Stimulated activated CD4-positive, alpha-beta T cell treated with anti-CD3 and anti-CD28 coated beads, Interleukin-4, amount 100 ng/mL, for 24 hours (primary cell): ENCODE measurements around the gene MYO15B.
A peak's percentile ranks its signal among the peaks of the same experiment; 100 is the strongest.

Experiments used
- DNase-seq: peaks from one replicate; pipeline ENCODE4 v3.0.0-alpha.2; 2020

The MYO15B gene

DNA sequence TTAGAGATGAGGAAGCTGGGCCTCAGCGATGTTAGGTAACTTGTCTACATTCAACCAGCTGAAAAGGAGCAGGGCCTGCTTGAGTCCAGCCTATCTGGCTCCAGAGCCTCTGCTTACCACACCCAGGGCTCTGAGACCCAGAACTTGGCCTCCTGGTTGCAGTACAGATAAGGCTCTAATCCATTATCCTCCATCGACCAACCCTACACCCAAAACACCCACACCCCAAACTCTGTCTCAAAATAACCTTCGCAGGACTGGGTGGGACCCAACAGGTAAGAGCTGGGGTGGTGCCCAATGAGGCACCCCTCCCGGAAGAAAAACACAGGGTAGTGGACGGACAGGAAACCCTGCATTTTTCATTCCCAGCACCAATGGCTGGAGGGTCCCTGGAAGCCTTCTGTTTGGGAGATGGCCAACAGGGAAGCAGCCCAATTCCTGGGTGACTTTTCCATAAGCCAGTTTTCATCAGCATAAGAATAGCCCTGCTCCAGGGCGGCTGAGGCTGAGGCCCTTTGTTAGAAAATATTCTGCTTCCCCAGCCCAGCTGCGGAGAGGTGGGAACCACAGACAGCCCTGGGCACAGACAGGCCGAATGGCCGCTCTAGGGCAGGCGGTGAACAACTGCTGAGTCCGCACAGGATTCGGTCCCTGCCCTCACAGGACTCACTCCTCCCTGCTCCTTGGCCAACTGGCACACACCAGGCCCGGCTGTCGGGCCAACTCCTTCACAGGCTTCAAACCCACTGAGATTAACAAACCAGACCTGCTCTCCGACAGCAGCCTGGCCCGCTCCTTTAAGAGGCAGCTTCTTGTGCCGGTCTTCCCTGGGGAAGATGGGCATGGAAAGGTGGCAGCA, 55.4 kb downstream of the MYO15B start:
- DNase-seq, result no peak

DNA sequence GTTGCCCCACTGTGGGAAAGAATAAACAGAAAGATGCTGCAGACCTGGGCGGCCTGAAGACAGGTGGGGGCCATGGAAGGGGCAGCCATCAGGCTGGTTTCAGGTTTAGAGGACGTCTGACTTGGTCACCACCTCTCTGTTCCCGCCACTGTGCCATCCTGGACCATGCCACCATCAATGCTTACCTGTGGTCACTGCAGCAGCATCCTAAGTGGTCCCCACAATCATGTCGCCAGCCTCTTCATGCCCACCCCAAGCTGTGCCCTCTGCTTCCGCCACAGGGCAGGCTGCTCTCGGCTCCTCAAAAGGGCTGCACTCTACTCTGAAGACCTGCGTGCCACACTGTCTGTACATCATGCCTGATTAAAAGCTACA, 56.0 kb downstream of the MYO15B start:
- no peak for DNase-seq

DNA sequence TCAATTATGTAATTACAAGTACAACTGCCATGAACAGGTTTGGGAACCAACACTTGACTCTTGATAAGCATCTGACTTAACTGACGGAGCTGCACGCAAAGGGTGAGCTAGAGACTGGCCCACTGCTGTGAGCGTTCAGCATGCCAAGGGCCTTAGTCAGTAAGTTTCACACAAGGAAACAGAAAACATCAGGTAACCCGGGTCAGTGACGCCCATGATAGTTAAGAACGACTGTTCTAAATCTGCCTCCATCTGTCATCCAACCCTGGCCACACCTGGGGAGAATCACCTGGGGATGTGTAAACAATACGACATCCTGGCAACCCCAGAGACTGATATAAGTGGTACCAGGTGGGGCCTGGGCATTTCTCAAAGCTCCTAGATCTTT, 57.9 kb downstream of the MYO15B start:
- no peak for DNase-seq

DNA sequence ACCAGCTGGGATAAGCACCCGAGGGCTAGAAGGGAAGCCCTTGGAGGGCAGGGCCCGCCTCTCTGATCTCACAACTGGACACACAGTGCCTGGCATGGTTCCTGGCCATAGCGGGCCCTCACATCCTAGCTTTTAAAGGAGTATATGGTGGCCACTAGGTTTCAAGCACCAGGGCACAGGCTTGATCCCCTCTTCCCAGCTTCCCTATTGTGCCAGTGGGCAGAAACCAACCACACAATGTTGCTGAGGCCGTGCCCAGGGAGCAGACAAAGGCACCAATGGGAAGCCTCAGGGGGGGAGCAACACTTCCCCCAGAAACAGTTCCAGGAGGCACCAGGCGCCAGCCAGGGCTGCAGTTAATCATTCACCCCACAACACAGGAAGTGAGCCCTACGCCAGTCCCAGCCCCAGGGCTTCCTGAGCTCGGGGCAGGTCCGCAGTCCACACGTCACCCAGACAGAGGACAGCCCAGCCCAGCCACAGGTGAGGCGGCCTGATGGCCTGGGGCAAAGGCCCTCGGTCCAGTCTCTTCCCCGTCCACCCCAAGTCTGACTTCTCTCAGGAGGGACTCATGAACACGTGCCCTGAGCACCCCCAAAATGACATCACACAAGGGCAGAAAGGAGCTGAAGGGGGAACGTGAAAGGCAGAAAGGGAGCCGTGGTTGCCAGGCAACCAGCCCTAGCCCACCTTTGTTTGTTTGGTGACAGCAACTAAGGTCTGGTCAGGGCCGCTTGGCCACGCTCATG, 58.5 kb downstream of the MYO15B start:
- DNase-seq, result no peak

DNA sequence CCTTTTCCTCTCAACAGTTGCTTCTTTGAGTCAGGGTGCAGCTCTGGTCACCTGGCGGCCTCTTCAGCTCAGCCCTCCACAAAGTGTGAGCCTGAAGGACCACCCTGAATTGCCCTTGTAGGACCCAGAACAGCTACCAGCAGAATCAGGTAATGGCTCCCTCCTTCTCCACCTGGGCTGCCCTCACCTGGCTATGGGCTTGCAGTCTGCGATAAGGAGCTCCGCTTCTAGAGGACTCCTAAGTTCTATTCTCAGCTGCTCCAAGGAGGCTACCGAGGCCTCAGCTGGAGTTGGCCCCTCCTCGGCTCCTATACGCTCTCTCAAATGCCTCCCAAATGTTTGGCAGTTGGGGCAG, 59.0 kb downstream of the MYO15B start:
- DNase-seq, result no peak

DNA sequence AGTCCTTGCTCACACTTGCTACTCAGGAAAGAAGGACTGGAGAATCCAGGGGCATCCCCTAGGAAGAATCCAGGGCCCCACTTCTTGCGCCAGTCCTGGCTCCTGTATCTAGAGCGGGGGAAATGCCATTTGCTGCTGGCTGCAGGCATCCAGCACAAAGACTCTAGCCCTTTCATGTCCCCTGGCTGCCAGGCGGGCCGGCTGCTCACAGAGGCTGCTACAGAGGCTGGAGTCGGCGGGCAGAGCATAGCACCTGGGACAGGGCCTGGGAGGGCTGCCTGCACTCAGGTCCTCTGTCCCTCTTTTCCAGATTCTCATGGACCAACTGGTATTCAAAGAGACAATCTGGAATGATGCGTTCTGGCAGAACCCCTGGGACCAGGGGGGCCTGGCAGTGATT, 59.5 kb downstream of the MYO15B start:
- no peak for DNase-seq

DNA sequence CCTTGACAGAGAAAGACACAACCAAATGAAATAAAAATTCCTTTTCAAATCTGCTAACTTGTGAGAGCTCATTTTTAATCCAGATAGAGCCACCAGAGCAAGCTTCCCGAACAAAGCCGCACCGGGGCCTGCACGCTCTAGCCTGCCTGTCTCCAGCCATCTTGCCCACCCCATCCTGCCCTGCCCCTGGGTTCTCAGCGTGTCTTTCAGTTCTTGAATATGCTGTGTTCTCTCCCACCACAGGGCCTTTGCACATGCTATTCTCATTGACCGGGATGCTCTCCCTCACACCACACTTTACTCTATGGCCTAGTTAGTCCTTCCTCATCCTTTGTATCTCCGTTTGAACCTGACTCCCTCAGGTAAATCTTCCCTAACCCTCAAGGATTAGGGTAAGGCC, 60.3 kb downstream of the MYO15B start:
- no peak for DNase-seq

DNA sequence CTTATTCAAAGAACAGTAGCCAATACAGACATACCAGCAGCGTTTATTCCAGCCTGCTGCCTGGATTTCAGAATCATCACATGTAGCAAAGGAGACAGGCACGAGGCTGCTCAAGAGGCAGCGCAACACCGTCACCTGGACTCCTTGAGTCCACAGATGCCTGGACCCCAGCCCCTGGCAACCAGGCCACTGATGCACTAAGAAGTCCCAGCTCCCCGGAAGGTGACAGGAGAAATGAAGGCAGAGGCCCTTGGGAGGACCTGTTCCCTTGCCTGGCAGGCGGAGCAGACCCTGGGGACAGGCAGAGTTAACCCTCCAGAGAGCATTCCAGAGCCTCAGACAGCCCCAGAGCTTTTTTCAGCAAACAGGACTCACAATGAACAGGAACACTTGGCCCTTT, 62.1 kb downstream of the MYO15B start:
- no peak for DNase-seq

DNA sequence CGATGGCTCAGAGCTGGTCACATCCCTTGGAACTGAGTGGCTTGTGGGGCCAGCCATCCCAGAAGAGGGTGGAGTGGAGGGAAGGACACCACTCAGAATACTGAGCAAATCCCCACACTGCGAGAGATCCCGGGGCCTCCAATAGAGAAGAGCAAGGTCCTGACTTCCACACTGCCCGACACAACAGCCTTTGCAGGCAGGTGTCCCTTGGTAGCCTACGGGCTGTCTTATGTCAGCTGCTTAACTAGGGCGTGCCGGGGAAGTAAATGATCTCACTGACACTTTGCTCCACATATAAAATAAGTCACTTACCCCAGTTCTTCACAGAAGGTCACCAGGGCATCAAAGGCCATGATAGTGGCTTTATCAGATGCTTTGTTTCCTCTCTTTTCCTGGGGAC, 63.3 kb downstream of the MYO15B start:
- DNase-seq, result no peak

DNA sequence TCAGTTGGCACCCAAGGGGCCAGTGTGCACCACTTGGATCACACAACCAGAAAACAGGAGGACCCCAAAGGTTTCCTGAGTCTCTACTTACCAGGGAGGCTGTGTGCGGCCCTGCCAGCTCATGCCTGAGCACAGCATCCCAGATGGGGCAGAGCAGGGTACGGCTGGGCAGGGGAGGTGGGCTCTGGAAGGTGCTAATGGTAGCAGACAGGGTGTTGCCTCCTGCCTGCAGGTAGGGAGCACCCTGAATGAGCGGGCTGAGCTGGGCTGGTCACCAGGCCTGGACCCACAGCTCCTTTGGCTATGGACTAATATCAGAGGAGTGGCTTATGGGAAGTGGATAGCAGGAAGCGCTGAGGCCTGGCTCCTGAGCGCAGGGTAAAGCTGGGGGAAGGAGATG, 64.7 kb downstream of the MYO15B start:
- DNase-seq, result no peak

DNA sequence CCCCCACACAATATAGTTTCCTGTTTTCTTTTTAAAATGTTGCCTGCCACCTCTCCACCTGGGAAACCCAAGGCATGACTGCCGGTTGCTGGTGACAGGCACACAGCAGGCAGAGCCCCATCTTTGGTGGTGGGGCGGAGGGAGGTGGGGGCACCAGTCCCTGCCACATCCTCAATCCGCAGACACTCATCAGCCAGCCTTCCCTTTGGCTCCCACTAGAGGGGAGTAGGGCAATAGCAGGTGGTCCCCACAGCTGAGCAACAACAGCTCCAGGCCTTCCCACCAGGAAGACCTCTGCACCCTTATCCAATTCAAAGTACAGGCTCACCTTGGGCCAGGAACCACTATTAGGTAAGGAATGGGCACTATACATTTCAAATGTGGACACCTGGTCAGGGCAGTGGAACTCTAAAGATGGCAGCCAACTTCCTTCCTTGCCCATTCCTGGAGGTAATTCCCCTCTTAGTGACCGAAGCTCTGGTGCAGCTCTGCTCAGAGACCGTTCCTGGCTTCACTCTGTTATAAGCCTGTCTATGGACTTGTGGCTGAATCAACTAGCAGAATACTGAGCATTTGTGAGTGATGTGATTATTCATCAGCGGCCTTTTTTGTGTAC, 65.4 kb downstream of the MYO15B start:
- DNase-seq, result peak; percentile 8

DNA sequence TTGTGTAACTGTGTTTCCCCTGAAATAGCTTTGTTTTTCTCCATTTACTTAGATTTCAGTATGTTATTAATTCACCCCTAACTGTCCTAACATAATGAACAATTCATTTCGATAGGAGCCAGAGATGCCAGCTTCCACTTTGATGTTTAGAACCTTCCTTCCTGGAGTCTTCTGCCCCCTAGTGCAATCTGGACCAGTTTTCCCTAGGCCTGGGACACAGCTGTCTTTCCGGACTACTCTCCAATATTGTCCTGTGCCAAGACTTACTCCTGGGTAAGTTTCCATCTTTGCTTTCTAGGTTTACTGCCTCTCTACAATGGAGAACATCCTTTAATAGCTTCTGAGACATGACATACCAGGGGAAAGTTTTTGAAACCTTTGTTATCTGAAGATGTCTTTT, 66.6 kb downstream of the MYO15B start:
- no peak for DNase-seq

DNA sequence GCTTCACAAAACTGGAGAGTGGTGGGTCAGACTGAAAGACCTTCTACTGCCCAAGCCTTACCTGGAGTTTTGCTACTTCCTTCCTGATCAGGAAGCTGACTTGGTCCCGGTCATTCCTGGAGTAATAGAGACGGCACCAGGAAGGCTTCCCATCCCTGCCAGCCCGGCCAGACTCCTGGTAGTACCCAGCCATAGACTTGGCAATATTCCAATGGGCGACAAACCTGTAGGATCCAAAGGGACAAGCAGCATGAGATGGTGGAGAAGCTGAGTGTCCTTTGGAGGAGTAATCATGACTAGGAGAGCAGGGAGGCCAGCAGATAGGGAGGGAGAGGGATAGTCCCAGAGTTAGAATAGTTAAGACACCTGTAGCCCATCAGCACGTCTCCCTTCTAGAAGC, 70.6 kb downstream of the MYO15B start:
- DNase-seq, result no peak

DNA sequence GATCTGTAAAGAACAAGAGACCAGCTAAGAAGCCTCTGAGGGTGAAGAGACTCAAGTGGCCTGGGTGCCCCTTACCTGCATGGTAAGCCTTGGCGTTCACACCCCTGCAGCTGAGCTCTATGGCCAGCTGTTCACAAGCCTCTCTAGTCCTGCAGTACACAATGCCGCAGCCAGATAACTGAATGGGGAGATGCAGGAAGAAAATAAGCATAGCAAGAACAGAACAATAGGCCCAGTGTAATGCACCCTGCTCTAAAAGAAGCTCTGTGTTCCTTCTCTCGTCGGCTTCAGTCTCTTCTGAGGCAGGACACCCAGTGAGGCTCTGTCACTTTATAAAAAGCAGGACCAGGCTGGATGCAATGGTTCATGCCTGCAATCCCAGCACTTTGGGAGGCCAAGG, 73.9 kb downstream of the MYO15B start:
- no peak for DNase-seq

DNA sequence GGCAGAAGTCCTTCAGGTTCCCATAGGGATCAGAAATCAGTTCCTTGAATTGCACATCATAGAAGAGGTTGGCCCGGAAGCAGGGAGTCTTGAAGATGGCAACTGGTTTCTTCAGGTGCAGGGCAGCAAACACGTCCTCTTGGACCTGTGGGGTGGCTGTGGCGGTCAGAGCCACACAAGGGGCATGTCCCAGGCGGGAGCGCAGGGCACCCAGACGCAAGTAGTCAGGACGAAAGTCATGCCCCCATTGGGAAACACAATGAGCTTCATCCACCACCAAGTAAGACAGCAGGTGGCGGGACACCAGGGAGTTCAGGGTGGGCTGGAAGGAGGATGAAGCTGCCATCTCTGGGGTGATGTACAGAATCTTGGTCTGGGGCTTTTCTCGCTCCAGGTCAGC, 74.9 kb downstream of the MYO15B start:
- DNase-seq, result no peak

DNA sequence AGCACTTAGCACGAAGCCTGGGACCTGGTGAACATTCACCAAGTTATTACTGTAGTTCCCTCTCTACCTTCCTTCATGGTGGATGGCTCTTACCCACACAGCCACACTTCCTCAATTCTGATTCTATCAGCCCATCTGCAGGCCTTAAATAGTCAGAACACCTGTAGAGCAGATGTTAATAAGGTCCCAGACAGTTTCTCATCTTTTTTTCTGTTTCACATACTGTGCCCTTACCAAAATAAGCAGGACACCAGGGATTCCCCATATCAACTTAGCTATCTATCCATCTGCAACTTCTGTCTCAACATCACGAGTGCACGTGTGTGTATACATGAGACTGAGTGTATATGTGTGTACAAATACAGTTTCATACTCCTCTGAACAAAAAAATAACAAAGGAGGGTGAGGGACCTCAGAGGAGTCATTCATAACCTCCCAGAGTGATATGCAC, 76.5 kb downstream of the MYO15B start:
- no peak for DNase-seq

DNA sequence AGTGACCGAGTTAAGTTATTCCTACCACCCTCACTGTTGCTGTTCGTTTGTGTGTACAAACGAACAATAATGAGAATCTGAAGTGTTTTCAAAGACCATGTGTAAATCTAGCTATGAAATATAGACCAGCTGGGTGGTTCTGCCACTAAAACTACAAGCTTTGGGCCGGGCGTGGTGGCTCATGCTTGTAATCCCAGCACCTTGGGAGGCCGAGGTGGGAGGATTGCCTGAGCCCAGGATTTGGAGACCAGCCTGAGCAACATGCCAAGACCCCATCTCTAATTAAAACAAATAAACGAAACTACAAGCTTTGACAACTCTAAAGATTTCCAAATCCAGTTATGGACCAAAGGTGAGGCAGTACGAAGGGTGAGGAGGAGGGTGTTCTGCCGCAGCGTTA, 78.4 kb downstream of the MYO15B start:
- DNase-seq, result no peak

DNA sequence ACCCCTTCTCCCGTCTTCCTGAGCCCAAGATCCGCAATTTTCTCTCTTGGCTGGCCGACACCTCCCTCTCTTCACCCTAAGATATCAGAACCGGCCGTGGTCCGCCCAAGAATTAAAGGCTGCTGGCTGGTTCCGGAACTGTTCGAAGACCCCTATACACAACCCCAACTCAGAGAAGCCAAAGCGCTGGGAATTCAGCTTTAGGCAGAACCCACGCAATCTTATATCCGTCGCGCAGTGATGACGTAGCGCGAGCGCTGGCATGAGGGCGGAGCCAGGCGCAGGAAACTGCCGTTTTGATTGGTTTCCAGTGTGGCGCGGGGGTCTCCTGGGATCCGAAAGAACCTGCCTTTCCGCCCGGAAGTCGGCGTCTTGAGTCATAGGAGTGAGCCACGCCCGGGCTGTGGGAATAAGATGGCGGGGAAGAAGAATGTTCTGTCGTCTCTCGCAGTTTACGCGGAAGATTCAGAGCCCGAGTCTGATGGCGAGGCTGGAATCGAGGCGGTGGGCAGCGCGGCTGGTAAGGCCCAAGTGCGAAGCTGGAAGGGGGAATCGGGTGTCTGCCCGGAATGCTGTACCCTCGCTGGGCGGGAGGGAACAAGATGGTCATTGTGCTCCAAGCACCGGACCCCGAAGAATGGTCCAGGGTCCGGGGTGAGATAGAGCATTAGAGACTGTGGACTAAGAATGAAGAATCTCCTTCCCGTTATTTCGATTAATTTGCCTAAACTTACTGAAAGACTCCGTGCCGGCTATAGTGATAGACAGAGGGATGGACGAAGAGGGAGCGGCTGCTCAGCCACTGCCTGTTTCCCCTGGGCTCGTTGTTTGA, 79.6 kb downstream of the MYO15B start, which contains the start of the genes RECQL5 and SAP30BP:
Gene RECQL5, minus strand, starts transcription at position 196 of the 832 bp plus-strand sequence. CDS start 597 bp downstream, outside the sequence.
Gene SAP30BP, plus strand, starts transcription at position 380 of the 832 bp plus-strand sequence. Its CDS starts 35 bp downstream, at position 415.
- peak; percentile 99 for DNase-seq

DNA sequence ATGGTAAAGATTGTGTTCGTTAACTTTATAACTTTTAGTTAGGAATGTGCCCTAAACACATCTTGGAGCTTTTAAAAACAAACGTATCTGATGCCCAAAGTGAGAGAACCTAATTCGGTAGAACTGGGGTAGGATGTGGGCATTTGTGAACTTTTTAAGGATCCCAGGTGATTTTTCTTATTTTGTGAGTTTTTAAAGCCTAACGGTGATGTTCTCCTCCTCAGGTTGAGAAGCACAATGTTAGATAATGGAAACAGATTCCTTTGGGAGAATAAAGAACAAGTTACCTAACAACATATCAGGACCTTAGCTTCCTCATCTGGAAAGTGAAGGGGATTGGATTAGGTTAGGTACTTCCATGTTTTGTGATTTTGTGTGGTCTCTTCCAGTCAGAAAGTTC, 80.2 kb downstream of the MYO15B start:
- DNase-seq, result no peak

DNA sequence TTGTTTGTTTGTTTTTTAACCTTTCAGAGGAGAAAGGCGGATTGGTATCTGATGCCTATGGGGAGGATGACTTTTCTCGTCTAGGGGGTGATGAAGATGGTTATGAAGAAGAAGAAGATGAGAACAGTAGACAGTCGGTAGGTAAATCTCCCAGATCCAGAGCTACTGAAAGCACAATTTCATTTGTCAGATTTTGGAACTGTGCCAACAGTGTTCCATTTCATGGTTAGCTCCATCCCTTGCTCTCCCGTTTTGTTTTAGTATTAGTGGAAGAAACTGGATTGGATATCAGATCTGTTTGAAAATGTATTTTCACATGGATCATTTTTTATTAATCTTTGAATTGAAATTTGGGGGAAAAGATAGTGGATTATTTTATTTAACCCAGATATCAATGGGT, 80.9 kb downstream of the MYO15B start:
- no peak for DNase-seq

DNA sequence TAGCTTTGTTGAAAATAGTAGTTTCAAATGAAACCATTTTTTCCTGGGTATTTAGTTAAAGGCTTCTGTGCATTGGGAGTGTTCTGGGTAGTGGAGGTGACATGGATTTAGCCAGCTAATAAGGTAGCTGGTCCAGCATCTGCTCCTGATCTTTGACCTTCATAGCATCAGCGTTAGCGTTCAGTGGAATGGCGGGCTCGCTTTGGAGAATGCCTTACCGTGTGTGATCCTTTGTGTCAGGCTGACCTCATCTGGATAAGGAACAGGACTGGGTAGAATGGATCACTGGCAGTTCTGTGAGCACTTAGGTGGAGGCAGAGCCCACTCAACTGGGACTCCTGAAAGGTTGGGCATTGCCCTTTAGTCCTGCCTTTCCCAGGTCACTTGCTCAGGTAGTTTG, 83.3 kb downstream of the MYO15B start:
- DNase-seq, result no peak

DNA sequence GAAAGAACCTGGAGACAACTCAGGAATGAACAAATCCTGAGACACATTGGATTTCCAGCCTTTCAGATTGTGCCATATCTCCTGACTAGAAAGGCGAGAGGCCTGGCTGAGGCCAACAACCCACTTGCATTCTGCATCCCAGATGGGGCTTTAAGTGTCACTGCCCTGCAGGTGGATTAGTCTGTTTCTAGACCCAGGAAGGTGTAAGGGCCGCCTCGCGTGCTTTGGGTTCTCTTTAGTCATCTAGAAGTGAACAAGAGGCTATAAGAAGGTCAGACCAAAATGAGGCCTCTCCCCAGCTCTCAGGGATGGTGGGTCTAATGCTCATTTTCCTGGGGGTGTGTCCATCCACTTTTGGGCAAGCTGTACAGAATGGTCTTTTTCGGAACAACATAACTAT, 84.4 kb downstream of the MYO15B start:
- DNase-seq, result no peak

DNA sequence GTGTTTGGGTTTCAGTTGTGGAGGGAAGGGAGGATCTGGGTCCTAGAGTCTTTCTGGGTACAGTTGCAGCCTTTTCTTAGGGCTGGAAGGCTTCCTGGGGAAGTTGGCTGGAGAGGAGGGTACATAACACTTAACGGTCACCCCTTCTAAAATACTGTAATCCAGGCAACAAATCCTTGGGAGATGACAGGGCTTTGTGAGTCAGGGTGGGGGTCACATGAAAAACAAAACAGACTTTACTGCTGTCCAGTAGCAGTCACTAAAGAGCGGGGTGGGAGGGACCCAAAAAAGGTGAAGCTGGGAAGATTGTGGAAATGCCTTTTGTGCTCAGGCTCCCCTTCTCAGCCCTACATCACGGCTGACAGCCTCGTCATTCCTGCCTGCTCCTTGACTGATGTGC, 85.9 kb downstream of the MYO15B start:
- DNase-seq, result no peak
